ENCODE measurements around the gene TMEM248. TPM values are rescaled to one million over a fixed set of nuclear protein-coding genes. Genes with fewer than 3 reads are reported as not detected.

The TMEM248 gene
- total and polyA plus RNA-seq, 2 of the 13 experiments (the other 11 are each of a cell fraction or from before 2014, with no cell fraction given), result 54.3 to 109 TPM

GRCh38 chr7:66920769-66921395 is at the start of gene TMEM248 (continued):
- peak; percentile 59 for TF ChIP-seq ZNF142 (CRISPR knock-in tag; IDR thresholded peaks at IDR 0.05)
- TF ChIP-seq ZNF670 (CRISPR knock-in tag; IDR thresholded peaks at IDR 0.05; ENCODE audit: borderline replicate concordance), result peak; percentile 61; the same call in 1 of the 2 replicates
- TF ChIP-seq GABPB1 (CRISPR knock-in tag; IDR thresholded peaks at IDR 0.05), result peak; percentile 96
- peak; percentile 82 for TF ChIP-seq RNF2 (conservative IDR thresholded peaks at IDR 0.05; ENCODE audit: low read depth)
- TF ChIP-seq ZFY (CRISPR knock-in tag; IDR thresholded peaks at IDR 0.05), result peak; percentile 83; the same call in 1 of the 2 replicates
- TF ChIP-seq PTBP1 (IDR thresholded peaks at IDR 0.05; ENCODE audit: low read depth, low read length, poor library complexity, severe bottlenecking), result peak; percentile 82
- no peak for TF ChIP-seq ZC3H4 (CRISPR knock-in tag; IDR thresholded peaks at IDR 0.05; ENCODE audit: borderline replicate concordance)
- peak; percentile 92 for TF ChIP-seq ZNF414 (CRISPR knock-in tag; IDR thresholded peaks at IDR 0.05)
- TF ChIP-seq AHR (CRISPR knock-in tag; IDR thresholded peaks at IDR 0.05), result 0 out of 2 replicates have a peak, but pooled peaks have one; percentile 47
- TF ChIP-seq BRD4 (CRISPR knock-in tag; IDR thresholded peaks at IDR 0.05), result peak; percentile 93
- peak; percentile 96 for TF ChIP-seq SPEN (CRISPR knock-in tag; IDR thresholded peaks at IDR 0.05; ENCODE audit: low read depth)
- no peak for TF ChIP-seq RFX3 (CRISPR knock-in tag; IDR thresholded peaks at IDR 0.05)
- TF ChIP-seq NFIC (IDR thresholded peaks at IDR 0.05; ENCODE audit: low read length), result no peak
- TF ChIP-seq TFDP2 (CRISPR knock-in tag; IDR thresholded peaks at IDR 0.05), result peak; percentile 50
- peak; percentile 77; the same call in 1 of the 2 replicates for TF ChIP-seq IRF9 (CRISPR knock-in tag; IDR thresholded peaks at IDR 0.05; ENCODE audit: borderline replicate concordance)
- peak; percentile 59; the same call in 1 of the 2 replicates for TF ChIP-seq ZNF335 (CRISPR knock-in tag; IDR thresholded peaks at IDR 0.05)
- peak; percentile 78; the same call in 1 of the 2 replicates for TF ChIP-seq SMYD3 (CRISPR knock-in tag; IDR thresholded peaks at IDR 0.05)
- TF ChIP-seq NR3C1 (CRISPR knock-in tag; IDR thresholded peaks at IDR 0.05), result no peak
- no peak for TF ChIP-seq ZNF530 (CRISPR knock-in tag; IDR thresholded peaks at IDR 0.05; ENCODE audit: low read depth)
- peak; percentile 38; the same call in 1 of the 2 replicates for TF ChIP-seq MYPOP (CRISPR knock-in tag; IDR thresholded peaks at IDR 0.05)
- TF ChIP-seq ZNF382 (CRISPR knock-in tag; IDR thresholded peaks at IDR 0.05; ENCODE audit: borderline replicate concordance), result no peak
